ENCODE measurements around the gene PXT1.

PXT1 gene

DNA sequence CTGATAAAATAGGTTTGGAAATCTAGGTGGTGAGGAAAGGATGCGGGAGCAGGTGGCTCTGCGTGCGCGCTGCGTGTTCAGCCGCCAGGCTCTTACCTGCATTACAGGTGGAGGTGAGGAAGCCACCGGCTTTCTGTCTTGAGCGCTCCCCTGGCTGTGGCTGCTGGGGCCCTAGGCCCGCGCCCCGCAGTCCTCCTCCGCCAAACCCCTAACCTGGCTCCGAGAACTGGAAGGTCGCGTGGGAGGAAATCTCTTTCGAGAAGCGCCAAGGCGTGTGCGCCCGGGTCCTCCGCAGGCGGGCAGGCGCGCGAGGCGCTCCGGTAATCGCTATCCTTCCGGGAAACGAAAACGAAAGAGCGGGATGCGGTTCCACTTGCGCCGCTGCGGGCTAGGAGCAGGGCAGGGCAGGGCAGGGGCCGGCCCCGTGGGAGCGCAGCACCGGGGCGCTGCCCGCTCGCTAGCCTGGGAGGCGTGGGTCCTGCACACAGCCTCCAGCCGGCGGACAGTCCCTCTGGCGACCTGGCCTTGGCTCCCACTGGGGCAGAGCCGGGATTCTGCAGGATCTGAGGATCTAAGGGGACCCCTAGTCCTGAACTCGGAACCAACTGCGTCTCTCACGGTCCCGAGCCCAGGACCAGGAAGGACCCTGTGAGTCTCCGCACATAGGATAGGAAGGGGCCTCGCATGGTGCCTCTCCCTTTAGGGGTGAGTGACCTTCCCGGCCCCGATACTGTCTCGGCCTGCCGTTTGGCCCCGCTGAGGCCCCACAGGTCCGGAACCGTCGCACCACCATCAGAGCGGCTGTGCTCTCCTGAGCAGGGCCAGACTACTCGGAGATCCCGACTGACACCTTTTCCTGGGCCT, 55.0 kb downstream of the PXT1 start, which contains the start of gene ETV7:
TSS of gene ETV7 (minus strand) at position 230 of the 864 bp plus-strand sequence. CDS start at position 102, 128 bp downstream.
- DNase-seq (ENCODE audit: low spot score), result no peak

GRCh38 chr6:36386495-36387439, 55.9 kb downstream of the PXT1 start:
- no peak for DNase-seq (ENCODE audit: low spot score)

- DNase-seq (ENCODE audit: low spot score), result no peak
These were observed 58.6 kb downstream of the PXT1 start for GRCh38 chr6:36384095-36384494.

DNA sequence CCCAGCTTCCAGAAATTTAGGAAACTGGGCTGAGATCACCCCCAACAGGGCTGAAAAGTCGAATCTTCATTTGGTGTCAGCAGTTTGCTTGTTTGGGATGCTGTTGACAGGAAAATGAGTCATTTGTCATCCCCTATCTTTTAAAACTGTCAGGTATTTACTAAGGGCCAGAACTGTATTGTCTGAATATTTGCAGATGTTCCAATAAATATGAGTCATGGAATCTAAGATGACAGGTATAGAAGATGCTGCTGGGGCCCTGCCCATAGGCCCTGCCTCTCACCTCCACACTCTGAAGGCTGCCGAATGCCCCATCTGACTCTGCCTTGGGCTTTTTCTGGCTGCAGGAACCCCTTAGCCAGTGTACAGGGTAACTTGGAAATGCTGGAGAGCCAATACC, 59.0 kb downstream of the PXT1 start:
- no peak for DNase-seq (ENCODE audit: low spot score)

GRCh38 chr6:36382976-36383375, 59.7 kb downstream of the PXT1 start:
- DNase-seq (ENCODE audit: low spot score), result no peak

GRCh38 chr6:36381502-36382389, 60.9 kb downstream of the PXT1 start:
- no peak for DNase-seq (ENCODE audit: low spot score)

GRCh38 chr6:36380166-36380565, 62.5 kb downstream of the PXT1 start:
- DNase-seq (ENCODE audit: low spot score), result no peak

DNA sequence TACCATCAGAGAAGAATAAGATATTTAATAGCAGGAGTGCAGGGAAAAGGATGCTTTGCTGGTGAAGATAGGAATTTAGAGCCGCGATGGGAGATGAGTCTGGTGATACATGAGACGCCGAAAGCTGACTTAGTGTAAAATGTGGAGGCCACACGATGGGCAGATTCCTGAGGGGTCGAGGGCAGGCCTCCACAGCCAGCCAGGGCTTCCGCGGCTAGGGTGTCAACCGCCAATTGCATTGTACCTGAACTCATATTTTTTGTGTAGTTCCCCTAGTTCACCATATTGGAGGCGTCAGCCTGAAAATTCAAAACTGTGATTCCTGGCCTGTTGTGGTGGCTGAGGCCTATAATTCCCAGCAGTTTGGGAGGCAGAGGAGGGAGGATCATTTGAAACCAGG, 63.7 kb downstream of the PXT1 start:
- DNase-seq (ENCODE audit: low spot score), result no peak

DNA sequence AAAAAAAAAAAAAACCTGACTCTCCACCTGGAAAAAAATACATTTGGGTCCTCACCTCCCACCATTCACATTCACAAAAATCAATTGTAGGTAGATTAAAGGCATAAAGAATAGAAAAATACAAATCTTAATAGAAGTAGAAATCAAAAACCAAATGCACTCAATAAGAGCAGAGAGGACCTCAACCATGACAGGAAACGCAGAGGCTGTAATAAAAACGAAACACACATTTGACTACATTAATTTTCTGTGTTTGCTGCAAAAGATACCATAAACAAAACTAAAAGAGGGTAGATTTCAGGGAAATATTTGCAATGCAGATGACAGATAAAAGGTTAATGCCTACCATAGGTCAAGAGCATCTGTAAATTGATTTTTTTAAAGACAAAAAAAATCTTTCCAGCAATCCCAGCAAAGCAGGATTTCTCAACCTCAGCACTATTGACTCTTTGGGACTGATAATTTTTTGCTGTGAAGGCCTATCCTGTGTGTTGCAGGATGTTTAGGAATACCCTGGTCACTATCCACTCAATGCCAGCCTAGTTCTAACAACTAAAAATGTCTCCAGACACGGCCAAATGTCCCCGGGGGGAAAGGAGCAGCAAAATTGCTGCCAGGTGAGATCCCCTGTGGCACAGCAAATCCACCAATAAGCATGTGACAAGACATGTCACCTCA, 64.3 kb downstream of the PXT1 start:
- no peak for DNase-seq (ENCODE audit: low spot score)

DNA sequence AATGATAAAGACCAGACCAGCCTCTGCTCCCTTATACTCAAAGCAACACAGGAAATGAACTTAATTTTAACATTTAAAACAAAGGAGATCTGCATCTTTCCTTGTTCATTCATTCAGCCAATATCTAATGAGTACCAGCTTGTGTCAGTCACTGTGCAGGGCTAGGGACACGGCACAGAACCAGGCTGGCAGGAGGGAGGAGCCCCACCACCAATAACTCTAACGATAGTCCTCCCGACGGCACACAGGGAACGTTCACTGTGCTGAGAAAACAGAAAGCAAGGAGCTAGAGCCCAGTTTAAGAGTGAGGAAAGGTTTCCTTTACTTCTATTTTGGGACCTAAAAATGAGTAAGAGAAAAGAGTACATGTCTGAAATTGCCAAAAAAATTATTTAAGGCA, 65.1 kb downstream of the PXT1 start:
- no peak for DNase-seq (ENCODE audit: low spot score)

GRCh38 chr6:36376742-36377141, 65.9 kb downstream of the PXT1 start:
- no peak for DNase-seq (ENCODE audit: low spot score)

- DNase-seq (ENCODE audit: low spot score), result no peak
These were observed 66.5 kb downstream of the PXT1 start for GRCh38 chr6:36376183-36376582.

DNA sequence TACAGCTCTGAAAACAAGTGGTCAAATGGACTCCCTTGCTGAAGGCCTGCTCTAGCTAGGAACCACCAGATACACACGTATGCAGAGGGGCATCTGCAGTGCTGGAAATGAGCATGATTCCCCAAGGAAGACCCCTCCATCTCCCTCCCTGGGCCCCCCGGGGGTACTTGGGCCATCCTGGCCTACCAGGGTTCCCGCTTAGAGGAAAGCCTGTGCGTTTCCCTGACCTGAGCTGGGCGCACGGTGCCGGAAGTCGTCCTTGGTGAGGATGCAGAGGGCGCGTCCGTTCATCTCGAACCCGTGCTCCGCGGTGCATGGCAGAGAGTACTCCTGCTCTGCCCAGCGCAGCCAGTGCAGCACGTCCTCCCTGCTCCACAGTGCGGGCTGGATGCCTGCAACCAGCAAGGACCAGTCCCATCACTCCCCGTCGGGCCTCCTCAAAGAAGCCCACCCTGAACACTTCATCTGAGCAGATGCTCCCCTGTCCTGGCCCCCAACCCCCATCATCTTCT, 67.0 kb downstream of the PXT1 start:
- no peak for DNase-seq (ENCODE audit: low spot score)

DNA sequence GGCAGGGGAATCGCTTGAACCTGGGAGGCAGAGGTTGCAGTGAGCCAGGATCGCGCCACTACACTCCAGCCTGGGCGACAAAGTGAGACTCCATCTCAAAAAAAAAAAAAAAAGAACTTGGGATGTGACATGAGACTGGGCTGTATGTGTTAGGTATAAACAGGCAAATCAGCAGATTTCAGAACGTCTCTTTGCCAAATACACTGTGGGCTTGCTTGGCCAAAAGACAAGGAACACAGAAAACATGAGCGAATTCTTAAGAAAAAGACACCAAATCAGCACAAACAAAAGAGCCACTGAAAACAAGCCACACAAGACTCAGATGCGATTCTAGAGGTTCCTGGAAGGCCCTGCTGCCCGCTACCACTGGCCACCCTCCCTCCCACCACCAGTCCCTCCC, 67.7 kb downstream of the PXT1 start:
- DNase-seq (ENCODE audit: low spot score), result no peak

- no peak for DNase-seq (ENCODE audit: low spot score)
These were observed 68.5 kb downstream of the PXT1 start for GRCh38 chr6:36374194-36374593.

GRCh38 chr6:36373368-36374019, 69.2 kb downstream of the PXT1 start:
- DNase-seq (ENCODE audit: low spot score), result no peak

- no peak for DNase-seq (ENCODE audit: low spot score)
These were observed 70.6 kb downstream of the PXT1 start for GRCh38 chr6:36372088-36372487.

- no peak for DNase-seq (ENCODE audit: low spot score)
These were observed 71.4 kb downstream of the PXT1 start for GRCh38 chr6:36371211-36371610.

GRCh38 chr6:36370638-36371037, 72.0 kb downstream of the PXT1 start:
- DNase-seq (ENCODE audit: low spot score), result no peak
